Fibroblast of skin of abdomen (primary cell): Measurements from ENCODE around the gene TFAP2D.

Source experiments
- DNase-seq: peaks from one replicate; pipeline ENCODE4 v3.0.0-alpha.2; 2013

Gene TFAP2D

DNA sequence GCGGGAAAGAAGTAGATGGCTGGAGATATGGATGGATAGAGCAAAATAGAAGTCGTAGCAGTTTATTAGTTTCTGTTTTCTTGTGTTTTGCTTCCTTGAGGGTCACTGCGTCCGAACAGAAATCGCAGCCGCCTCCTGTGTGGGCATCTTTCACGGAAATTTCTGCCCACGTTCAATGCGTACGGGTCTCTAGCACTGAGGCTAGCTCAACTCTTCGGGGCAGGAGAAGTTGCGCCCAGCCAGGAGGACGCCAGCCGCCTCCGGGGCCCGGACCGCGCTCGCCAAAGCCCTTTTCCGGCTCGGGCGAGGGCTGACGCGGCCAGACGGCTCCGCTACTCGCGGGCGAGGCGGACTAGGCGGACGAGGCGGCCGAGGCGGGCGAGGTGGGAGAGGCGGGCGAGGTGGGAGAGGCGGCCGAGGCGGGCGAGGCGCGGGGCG lies 106.2 kb downstream of the TFAP2D start:
- DNase-seq = peak; percentile 2

DNA sequence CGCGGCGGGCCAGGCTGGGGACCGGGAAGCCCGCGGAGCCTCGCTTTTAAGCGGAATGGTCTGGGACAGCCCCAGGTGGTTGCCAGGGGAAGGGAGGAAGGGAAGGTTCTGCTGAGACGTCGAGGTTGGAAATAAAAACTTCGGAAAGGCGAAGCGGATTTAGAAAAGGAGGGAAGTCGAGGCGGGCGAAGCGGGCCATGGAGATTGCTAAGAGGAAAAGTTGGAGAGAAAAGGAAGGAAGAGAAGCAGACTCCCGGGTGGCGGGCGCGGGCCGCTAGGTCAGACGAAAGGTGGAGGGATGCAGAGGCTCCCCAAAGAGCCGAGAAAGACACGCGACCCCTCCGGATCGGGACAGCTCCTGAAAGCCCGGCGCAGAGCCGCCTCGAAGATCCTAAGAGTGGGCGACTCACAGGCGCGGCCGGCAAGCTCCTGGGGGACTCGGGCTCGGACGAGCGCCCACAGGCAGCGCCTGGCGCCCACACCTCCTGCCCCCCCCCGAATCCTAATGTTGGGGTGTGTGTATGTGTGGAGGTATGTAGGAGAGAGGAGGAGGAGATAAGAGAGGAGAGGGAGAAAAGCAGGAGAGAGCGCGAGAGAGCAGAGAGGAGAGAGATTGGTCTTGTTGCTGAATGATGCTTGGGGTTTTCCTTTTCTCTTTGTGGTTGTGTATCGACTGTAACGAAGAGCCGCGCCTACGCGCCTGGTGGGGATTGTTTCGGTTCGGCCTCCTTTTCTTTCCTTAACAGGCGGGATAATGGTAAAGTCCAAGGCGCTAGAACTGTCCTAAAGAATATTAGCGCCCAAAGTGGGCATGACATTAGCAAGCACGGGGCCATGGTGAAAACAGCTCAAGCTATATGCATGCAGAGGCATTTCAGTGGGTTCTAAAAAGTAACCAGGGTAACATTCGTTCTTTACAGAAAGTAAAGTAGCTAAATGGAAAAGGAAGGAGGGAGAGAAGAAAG lies 106.9 kb downstream of the TFAP2D start:
- no peak for DNase-seq

DNA sequence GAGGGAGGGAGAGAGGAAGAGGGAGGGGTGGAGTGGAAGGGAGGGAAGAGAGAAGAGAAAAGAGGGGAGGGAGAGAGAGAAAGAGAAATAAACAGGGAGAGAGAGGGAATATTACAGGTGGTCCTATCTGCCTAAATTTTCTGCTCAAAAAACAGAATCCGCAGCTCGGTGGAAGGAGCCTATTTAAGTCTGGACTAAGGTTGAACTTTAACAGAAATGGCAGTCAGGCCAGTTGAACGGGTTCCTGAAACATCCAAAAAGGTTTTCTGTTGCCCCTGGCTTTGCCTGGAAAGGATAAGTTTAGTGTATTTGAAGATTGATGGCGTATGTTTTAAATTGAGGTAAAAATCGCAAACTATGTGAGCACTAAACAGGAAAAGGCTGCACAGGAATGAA lies 107.5 kb downstream of the TFAP2D start:
- no peak for DNase-seq

DNA sequence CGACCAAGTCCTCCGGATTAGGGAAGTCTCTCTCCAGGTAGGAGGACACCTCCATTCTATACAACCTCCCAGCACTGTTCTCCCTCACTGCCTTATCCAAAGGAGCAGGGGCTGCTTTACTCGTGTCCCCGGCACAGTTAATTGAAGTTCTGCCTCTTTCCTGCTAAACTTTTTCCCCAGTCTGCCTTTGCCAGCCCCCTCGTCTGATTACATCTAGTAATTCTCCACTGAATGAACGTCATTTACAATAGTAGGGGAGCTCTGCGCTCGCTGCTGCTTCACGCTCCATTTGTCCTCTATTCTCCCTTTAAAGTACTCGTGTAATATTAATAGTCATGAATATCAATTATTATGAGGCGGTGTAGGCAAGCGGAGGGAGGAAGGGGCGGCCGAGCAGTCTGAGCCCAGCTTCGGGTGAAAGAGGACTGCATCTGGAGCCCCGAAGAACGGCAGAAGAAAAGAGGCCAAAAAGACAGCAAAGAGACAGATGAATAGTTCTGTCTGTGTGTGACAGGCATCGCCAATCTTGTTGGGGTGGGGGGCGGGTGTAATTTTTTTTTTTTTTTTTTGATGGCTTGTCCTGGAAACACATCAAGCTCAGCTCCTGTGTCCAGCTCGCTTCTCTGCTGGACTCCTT lies 108.2 kb downstream of the TFAP2D start:
- no peak for DNase-seq

DNA sequence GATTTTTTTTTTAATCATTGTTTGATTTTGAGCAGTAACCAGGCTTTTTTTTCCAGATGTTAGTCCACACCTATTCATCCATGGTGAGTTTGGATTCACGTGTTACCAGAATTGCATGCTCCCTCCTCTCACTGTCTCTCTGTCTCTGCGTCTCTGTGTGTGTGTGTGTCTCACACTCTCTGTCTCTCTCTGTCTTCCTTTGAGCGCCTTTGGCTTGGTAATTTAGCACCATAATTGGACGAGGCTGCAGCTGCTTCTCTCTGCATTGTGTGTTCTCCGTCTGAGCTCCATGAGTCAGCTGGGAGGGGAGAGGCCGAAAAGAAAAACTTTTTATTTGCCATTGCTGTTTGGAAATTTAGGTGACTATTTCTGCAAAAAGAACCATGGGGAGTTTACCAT lies 108.8 kb downstream of the TFAP2D start:
- DNase-seq = no peak
